HG03460 (cell line): ENCODE results near the gene SLC4A4.

ENCODE experiments used
- ATAC-seq: cut with Tn5 transposase; IDR thresholded peaks from one replicate; pipeline ENCODE4 v1.9.1; 2021; ENCODE audit not compliant: unreplicated experiment

Gene SLC4A4

DNA sequence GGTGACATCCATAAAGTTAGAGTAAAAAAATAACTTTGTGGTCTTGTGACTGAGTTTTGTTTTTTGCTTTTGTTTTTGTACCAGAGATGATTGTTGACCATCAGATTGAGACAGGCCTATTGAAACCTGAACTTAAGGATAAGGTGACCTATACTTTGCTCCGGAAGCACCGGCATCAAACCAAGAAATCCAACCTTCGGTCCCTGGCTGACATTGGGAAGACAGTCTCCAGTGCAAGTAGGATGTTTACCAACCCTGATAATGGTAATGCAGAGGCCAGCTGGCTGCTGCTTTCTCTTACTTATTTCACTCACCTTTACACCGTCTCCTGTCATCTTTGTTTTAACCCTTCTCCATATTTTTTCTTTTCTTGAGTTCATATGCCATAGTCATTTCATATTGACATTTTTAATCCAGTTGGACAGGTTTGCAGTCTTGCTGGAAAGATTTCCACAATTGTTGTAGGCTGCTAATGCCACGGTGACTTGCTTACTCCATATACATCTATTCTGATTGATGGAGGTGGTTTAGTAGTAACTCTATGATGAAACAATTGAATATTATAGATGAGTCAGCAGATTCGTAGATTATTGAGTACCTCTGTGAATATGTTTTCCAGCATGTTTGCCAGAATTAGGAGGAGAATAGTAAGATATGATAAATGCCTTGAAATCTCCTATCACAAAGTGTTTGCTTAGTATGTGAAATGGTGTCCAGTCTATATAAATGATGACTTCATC lies 18.3 kb downstream of the SLC4A4 start:
- no peak for ATAC-seq

DNA sequence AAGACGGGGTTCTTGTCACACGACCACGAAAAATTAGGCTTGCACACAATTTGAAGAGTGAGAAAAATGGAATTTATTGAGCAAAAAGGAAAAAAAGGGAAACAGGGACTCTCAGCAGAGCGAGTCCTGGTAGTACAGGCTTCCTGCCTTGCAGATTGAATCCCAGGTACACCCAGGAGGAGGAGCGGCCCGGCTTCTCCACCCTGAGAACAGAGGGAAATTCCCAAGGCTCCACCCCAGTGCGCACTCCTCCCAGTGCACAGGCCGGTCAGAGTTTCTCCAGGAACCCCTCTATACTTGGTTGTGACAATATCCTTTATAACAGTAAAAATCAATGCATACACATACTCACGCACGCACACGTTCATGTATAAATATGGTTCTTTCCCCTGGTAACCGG lies 22.0 kb downstream of the SLC4A4 start:
- ATAC-seq, result no peak

DNA sequence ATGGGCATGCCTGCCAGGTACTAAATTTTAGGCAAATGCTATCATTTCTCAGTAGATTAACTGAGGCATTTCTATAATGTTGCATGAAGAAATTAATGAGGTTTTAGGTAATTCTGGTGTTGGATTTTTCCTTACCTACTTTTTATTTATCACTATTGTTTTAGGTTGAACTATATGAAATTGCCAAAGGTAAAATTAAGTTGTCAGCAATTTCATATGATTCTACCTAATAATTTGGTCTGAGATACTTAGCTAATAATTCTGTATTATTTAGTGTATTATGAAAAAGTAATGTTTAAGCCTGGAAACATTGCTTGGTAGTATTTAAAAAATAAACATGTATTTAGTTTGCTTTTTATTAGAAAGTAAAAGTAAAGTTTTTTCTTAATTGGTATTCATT lies 22.7 kb downstream of the SLC4A4 start:
- ATAC-seq, result no peak

DNA sequence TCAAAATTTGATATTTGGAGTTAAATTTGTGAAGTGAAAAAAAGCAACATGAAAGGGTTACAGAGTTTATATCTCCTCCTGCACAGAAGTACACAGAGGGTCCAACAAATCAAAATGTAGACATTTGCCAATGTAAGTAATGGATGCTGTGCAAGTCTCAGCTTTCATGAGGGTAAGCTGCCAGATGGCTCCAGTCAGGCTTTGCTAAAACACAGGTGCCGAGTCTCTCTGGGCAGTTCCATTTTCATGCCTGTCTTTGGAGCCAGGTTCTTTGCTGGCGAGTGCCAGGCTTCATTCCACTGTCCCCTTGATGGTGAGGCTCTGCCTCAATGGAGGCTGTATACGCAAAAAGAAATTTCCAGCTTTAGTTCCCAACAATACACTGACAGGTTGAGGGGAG lies 27.9 kb downstream of the SLC4A4 start:
- no peak for ATAC-seq

DNA sequence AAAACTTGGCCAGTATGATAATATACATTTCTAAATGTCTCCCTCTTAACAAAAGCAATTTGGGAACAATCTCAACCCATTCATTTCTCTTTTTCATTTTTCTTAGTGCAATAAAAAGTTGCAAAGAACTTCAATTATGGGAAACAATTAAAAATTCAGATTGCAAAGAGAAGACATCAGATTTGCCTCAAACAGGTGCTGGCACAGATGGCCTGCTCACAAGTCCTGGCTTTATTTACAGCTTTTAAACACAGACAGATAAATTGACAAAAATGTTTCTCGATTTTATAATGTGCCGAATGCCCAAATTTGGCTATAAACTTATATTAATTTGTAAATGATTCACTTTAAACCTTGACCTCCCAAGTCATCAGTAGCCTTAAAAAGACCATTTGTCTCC lies 28.7 kb downstream of the SLC4A4 start:
- ATAC-seq, result no peak

DNA sequence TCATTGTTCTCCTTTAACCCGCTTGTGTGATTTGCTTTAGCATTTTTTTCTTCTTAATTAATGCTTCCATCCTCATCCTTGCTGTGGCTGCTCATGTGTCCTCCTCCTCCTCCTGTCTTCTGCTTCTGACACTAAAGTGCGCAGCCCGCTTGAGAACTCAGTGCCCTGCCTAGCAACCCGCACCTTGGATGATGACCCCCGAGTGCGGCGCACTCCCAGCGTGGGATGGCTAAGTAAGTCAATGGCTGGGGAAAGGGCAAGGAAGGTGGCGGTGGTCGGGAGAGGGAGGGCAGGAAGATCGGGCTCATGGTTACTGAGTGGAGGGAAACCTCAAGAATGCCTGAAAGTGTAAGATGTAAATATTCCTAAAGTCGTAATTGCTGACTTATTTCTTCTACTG lies 30.1 kb downstream of the SLC4A4 start:
- ATAC-seq, result no peak

DNA sequence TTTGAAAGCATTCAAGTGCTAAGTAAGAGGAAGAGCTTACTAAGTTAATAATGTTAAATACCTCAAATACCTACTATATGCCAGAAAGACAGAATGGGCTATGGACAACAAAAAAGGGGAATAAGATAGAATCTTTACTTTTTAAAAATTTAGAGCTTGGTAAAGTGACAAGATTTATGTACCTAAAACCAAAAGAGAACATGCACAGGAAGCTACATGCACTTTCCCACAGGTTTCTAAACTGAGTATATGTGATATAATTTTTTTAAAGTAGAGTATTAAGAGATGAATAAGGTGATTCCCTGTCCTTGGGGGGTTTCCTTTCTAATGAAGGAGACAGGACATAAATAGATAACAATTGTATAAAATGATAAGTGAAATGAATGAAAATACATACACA lies 30.7 kb downstream of the SLC4A4 start:
- ATAC-seq, result no peak

DNA sequence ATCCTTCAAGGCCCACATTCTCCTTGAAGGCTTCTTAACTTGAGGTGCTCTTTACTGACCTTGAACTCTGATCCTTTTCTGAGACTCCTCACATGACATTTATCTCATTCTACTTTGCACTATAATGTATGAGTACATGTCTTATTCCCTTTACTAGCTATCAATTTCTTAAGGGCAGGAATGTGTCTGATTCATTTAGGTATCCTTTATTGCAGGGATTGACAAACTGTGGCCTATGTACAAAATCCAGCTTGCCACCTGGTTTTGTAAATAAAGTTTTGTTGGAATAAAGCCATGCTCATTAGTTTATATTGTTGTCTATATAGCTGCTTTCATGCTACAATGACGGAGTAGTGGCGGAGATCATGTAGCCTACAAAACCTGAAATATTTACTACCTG lies 36.7 kb downstream of the SLC4A4 start:
- ATAC-seq, result no peak

DNA sequence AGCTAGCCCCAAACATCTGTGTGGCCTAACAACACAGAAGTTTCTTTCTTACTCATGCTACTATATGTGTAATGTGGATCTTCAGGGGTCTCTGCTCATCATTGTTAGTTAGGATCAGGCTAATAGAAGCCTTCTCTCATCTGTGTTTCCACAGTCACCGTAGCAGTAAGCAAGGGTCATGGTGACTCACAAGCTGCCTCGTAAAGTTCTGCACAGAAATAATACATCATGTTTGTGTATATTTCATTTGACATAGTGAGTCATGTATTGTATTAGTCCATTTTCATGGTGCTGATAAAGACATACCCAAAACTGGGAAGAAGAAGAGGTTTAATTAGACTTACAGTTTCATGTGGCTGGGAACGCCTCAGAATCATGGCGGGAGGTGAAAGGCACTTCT lies 38.7 kb downstream of the SLC4A4 start:
- ATAC-seq, result no peak

DNA sequence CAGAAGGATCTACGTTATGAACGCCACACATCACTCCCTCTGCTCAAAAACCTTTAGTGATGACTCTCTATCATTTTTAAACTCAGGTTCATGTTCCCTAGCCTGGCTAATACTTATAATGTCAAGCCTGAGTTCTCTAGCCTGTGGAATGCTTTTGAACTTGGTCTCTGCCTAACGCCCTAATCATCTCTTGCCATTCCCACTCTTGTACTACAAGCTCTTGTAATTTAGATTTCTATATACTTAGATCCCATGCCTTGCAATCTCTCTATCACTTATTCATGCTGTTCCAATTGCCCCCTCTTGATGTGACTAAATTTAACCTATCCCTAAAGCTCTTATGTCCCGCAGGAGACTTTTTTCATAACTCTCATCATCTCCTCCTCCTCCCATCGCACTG lies 40.3 kb downstream of the SLC4A4 start:
- no peak for ATAC-seq

DNA sequence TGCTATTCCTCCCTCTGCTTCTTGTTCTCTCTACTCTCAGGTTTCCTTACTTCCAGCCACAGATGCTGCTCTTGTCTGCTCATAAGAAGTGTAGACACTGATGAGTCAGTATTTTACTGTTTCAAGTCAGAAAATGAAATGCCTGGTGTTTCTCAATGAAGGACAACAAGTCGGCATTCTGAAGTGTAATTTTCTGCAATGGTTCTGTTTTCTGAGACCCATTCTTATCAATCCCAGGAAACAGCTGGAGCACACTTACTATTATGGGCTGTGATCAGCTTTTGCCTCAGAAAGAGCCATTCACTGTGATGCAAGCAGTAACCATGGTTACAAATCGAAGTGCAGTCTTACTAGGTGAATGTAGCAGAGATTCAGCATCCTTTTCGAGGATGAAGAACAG lies 42.0 kb downstream of the SLC4A4 start:
- no peak for ATAC-seq

DNA sequence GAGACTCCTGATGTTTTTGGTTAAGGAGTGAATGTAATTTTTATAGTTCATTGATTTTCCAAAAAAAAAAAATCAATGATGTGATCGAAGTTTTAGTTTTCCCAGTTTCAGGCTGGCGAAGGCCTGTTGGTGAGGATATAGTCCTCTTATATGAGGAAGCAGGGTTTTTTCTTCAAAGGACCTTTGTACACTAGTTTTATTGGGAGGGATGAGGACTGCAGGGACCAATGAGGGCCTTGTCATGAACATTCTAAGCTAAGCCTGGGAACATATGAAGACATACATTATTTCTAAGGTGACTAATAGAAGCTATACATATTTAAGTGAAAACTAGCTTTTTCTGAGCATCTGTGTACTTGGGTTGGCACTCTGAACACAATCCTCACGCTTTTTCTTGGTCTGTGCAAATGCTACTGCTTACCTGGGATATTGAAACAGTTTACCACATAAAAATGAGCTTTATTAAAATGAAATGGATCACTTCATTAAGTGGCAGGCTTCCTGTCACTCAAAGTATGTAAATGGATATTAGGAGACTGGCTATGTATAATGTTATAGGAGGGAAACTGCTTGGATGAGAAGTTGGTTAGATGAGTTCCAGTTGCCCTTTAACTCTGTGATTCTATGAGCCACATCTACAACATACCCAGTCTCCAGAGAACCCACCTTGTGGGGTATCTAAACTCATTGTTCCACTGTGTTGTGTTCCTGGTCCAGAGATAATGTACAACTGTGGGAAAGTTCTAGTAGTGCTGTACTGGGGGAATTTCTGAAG lies 43.5 kb downstream of the SLC4A4 start:
- ATAC-seq, result no peak

DNA sequence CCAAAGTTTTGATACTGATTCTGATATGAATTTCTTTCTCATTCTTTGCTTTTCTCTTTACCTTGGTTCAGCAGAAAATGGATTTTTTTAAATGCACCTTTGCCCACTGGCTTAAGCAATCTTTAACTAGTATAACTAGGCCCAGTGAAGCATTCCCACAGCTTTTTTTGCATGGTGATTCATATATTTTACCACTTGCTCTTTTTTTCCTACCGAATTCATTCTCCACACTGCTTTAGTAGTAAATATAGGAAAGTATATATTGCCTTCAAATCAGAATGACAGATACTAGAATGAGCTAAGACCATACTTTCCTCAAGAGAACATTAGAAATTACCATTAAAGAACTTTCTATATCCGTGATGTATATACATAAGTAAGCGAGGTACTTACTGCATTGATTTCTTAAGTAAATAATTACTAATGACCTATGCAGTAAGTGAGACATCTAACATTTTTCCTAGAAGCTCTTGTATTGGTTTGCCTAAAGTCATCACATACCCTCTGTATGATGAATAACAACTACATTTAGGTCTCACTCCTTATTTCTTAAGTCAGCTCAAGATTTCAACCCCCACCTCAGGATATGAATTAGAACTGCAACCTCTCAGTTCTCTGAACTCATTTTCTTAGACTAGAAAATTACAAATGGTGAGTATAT lies 44.2 kb downstream of the SLC4A4 start:
- no peak for ATAC-seq

DNA sequence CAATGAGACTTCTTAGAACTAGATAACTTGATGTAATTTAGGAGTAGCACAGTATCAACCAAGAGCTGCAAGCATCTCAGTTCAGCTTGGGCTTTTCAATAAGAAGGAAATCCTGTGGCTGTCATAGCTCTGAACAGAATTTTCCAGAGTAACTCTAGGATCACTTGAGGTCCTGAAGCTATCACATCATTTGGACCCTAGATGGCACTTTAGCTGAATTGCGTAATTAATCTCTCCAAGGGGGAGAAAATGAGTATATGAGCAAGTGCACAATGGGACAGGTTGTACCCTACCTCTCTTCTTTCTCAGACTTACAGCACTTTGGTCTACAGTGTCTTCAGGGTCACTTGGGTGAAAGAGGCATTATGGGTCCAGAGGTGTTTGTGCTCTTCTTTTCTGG lies 45.2 kb downstream of the SLC4A4 start:
- no peak for ATAC-seq

DNA sequence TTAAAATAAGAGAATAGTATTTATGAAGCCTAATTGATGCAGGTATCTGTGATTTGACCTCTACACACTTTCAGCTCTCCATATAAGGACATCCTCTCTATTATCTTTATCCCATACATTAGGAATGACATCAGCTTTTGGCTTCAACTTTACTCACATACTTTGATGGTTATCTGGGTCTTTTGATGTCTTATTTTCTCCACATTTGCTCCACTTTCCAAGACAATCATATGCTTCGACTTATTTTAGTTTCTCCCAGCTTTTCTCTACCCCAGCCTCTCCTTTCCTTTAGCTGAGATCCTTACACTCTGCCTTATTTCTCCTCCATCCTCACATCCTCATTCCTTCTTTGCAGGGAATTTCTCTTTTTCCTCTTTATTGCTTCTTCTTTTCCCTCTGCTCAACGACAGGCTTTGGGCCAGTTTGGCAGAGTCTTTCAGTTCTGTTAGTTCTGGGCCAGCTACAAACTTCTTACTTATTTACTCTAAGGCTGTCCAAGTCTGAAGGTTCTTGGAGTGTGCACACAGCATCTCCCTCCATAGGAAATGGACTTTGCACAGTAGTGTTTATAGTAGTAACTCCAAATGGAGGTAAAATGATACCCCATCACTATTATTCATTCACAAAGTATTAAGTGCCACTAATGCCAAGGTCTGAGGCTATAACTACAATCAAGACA lies 50.5 kb downstream of the SLC4A4 start:
- no peak for ATAC-seq

DNA sequence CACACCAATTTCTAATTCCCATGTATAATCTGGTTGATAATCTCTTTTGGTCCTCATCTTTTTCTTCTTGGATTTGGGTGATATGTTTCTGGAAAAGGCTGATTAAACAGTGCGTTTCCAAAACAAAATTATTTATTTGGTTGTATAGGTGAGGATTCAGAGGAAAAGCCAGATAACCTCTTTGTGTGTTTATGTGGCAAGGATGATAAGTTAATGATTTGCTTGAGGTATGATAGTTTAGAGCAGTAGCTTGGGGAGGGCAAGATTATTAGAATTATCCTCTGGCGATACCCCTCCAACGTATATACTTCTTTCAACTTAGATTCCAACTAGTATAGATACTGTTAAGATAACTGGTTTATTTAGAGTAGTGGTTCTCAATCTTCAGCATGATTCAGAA lies 53.3 kb downstream of the SLC4A4 start:
- no peak for ATAC-seq

DNA sequence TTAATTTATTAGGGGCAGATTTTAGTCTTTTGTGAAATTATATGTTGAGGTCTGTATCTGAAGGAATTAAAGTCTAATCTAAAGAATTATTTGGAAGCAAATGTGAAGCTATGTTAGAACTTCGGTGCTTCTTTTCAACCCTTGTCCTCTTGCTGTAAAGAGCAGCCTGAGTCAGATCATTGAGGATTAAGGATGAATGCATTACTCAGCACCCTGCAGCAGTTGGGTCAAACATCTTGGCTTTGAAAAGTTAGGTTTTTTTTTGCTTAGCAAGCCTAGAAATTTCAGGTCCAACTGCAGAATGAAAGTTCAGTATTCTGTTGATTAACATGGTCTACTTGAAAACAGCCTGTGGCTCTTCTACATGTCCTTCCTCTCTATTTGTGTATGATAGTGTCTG lies 57.6 kb downstream of the SLC4A4 start:
- no peak for ATAC-seq

DNA sequence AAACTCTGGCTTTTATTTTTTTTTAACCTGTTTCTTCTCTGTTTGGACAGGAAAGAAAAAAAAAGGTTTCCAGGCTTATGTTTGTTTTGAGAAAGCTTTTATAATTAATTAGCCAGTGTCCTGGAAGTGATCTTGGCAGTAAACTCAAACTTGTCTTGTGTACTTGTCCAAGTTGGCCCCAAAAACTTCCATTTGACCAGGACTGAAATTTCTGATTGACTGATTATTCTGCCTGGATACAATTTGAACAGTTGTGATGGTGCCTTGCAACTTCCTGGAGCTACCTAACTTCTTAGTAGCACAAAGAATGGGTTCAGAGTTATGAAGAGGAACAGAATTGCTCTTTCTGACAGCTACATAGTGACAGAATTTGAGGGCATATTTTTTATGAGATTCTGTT lies 62.0 kb downstream of the SLC4A4 start:
- no peak for ATAC-seq

DNA sequence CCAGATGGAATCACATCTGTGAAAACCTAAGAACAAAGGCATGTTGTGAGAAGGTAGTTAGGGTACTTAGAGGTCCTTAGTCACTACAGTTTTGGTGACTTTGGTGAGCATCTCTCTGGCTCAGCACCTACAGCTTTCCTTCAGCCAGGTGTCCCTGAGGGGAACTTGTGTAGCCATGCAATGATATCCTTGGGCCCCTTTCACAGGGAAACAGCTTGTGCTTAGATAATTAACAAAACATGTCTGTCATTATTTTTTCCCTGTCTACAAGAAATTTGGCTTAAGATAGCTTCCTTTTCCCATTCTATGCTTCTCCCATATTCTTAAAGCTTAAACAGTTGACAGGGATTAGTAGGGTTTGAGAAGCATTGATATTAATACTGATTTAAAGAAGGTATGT lies 63.8 kb downstream of the SLC4A4 start:
- ATAC-seq, result no peak

DNA sequence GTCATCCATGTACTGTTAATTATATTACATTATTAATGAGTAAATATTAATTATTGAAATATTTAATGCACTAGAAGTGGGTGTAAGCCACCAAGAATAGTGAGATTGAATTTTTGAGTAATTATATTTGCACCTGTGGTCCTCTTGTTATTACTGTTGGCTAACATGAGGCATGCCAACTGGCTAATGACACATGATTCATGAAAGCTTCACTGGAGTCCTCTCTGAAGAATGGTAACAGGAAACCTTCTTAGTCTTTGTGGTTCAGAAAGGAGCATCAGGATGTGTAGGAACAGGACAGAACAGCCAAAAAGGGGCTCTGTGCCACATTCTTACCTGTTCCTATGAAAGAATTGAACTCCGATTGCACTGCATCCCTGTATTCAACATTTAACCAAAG lies 65.2 kb downstream of the SLC4A4 start:
- no peak for ATAC-seq

DNA sequence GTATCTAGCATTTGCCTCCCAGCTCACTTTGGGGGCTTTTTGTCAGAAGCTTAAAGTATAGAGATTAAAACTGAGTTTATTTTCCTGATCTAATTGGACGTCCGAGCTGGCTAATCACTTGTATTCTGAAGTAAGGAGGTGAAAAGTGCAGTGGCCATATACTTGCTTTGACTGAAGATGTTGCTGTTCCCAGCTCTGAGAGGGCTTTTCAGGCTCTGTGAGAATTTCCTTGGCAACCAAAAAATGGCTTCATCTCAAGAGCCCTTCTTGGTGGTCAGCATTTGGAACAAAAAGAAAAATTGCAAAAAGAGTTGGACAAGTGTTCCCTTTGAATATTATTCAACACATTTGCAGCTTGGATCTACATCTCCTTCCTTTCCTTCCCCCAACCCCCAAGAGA lies 67.0 kb downstream of the SLC4A4 start:
- no peak for ATAC-seq
